T47D (cell line): ENCODE data around the gene ANAPC7.
"Not testable (repeated sequence)": the region's sequence is repeated elsewhere in the genome, so short reads cannot be mapped to it uniquely, and the experiment has no call there.

Source experiments
- DNase-seq, 2 experiments: peaks; one replicate each; pipeline versions ENCODE4 v3.0.0 to v3.0.0-alpha.2; 2011 to 2012; ENCODE audit warnings: low read depth in 1 of 2, low spot score in 1 of 2
- JUND ChIP-seq: IDR thresholded peaks from 2 replicates; pipeline ENCODE4 v1.6.1; 2012; ENCODE audit warnings: low read depth
- in situ Hi-C: cut with HindIII; loops from 2 replicates; pipeline ENCODE4 v1.10.0; 2016; ENCODE audit warnings: low sequenced_read_pairs, low pct_unique_long_range_greater_than_20kb

ANAPC7 gene

GRCh38 chr12:110367181-110367864 lies 36.2 kb downstream of the ANAPC7 start:
- no peak for DNase-seq
- in situ Hi-C loops = no loop called here
- no peak for TF ChIP-seq JUND

GRCh38 chr12:110366321-110367142 lies 37.0 kb downstream of the ANAPC7 start:
- no peak for DNase-seq
- no peak for TF ChIP-seq JUND
- in situ Hi-C loops = no loop called here

- in situ Hi-C loops = no loop called here
- DNase-seq = no peak
- TF ChIP-seq JUND = no peak
Measured at GRCh38 chr12:110365489-110366320, 37.8 kb downstream of the ANAPC7 start.

- DNase-seq = no peak
- in situ Hi-C loops = no loop called here
- TF ChIP-seq JUND = no peak
Measured at GRCh38 chr12:110361216-110361615, 42.3 kb downstream of the ANAPC7 start.

- DNase-seq = peak in 1 of 2 experiments; percentile 38
- in situ Hi-C loops = not testable (repeated sequence)
Measured at GRCh38 chr12:110358384-110359097, 45.0 kb downstream of the ANAPC7 start.

GRCh38 chr12:110355073-110355472 lies 48.4 kb downstream of the ANAPC7 start:
- in situ Hi-C loops = no loop called here
- no peak for TF ChIP-seq JUND
- DNase-seq = peak in 1 of 2 experiments; percentile 65

GRCh38 chr12:110354172-110354780 lies 49.2 kb downstream of the ANAPC7 start:
- no peak for TF ChIP-seq JUND
- DNase-seq = no peak
- in situ Hi-C loops = no loop called here

GRCh38 chr12:110353211-110353965 lies 50.1 kb downstream of the ANAPC7 start:
- TF ChIP-seq JUND = no peak
- no peak for DNase-seq
- in situ Hi-C loops = no loop called here

- in situ Hi-C loops = no loop called here
- no peak for TF ChIP-seq JUND
- DNase-seq = no peak
Measured at GRCh38 chr12:110352401-110352800, 51.1 kb downstream of the ANAPC7 start.

GRCh38 chr12:110351119-110351518 lies 52.4 kb downstream of the ANAPC7 start:
- no peak for DNase-seq
- no peak for TF ChIP-seq JUND
- in situ Hi-C loops = no loop called here

GRCh38 chr12:110349514-110350151 lies 53.9 kb downstream of the ANAPC7 start:
- in situ Hi-C loops = no loop called here
- no peak for DNase-seq

More at GRCh38 chr12:110349514-110350151, 53.9 kb downstream of the ANAPC7 start:
- no peak for TF ChIP-seq JUND
